BJ (cell line): ENCODE results near the gene ZNF32. TPM values are rescaled to one million over a fixed set of nuclear protein-coding genes. Genes with fewer than 3 reads are reported as not detected.

ENCODE experiments used
- CTCF ChIA-PET: fragments of 350-600 bp; formaldehyde crosslinking; extraction: SDS; loops from one replicate; lab custom pipeline; 2021; ENCODE audit warnings: antibody characterized with exemption, inconsistent platforms; lab: Yijun Ruan, JAX
- POLR2A ChIA-PET: fragments of 300-600 bp; sonication (Branson Sonifier 250); formaldehyde crosslinking; extraction: SDS; loops from one replicate; lab custom pipeline; 2021; ENCODE audit warnings: antibody characterized with exemption; lab: Charles Lee
- DNase-seq: peaks from one replicate; pipeline ENCODE4 v3.0.0-alpha.2; 2011; ENCODE audit warnings: low read depth
- H3K27me3 ChIP-seq: 2 replicates; pipeline ENCODE4 v1.6.0; 2011; ENCODE audit warnings: low read length; ENCODE audit not compliant: control insufficient read depth, insufficient read depth
- H3K36me3 ChIP-seq: 2 replicates; pipeline ENCODE4 v1.5.1; 2011; ENCODE audit warnings: low read length; ENCODE audit not compliant: control insufficient read depth, insufficient read depth
- H3K4me3 ChIP-seq: 2 replicates; pipeline ENCODE4 v1.5.1; 2011; ENCODE audit warnings: low read depth, mild to moderate bottlenecking, control low read depth, low read length
- polyA plus RNA-seq: library from polyadenylated mRNA; depleted of rRNA; stranded (reverse); fragments of >200 nt; gene quantifications from 2 replicates; pipeline ENCODE4 v1.2.3, GENCODE V29; 2011
- TF ChIP-seq, protein P1 (sequence below): IDR thresholded peaks from 2 replicates; pipeline ENCODE4 v1.5.1; 2011; ENCODE audit warnings: low read depth, mild to moderate bottlenecking, control low read depth, inconsistent platforms, low read length, moderate library complexity; ENCODE audit not compliant: insufficient read depth

Gene ZNF32
- polyA plus RNA-seq, 1 experiment, result 38.6 TPM

DNA sequence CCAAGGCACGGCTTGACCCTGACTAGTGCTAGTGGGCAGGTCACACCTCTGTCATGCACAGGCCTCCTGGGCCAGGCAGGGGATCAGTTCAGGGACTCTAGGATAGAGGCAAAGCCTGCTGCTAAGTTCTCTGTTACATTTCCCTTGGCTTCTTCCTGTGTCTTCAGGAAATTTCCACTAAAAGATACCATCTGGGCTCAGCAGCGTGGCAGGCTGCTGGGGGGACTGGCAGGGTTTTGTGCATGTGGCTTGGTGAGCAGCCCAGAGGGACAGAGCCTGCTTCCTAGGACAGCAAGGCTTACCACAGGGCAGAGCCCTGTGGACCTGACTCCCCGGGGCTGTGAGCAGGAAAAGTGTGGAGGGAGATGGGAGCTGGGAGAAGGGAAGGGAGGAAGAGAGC lies 20.7 kb upstream of the ZNF32 start:
- CTCF ChIA-PET, result interaction anchor here (0.8 to 4.3 kb wide), 6 partner anchors 13 to 1194 kb away, joined by 3 to 22 read pairs (median 8); partner anchors contain the start of gene CXCL12

GRCh38 chr10:43667761-43668386 lies 19.2 kb upstream of the ZNF32 start:
- TF ChIP-seq, protein P1, sequence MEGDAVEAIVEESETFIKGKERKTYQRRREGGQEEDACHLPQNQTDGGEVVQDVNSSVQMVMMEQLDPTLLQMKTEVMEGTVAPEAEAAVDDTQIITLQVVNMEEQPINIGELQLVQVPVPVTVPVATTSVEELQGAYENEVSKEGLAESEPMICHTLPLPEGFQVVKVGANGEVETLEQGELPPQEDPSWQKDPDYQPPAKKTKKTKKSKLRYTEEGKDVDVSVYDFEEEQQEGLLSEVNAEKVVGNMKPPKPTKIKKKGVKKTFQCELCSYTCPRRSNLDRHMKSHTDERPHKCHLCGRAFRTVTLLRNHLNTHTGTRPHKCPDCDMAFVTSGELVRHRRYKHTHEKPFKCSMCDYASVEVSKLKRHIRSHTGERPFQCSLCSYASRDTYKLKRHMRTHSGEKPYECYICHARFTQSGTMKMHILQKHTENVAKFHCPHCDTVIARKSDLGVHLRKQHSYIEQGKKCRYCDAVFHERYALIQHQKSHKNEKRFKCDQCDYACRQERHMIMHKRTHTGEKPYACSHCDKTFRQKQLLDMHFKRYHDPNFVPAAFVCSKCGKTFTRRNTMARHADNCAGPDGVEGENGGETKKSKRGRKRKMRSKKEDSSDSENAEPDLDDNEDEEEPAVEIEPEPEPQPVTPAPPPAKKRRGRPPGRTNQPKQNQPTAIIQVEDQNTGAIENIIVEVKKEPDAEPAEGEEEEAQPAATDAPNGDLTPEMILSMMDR, result no peak
- H3K36me3 ChIP-seq, result no peaks in the 10 kb centered on the region
- POLR2A ChIA-PET, result no interaction called here
- no peak for DNase-seq
- H3K4me3 ChIP-seq, result no peak overlapping the region
- peaks cover 1% of the 10 kb centered on the region; the same call in 1 of the 2 replicates for H3K27me3 ChIP-seq
- CTCF ChIA-PET, result interaction anchor here (1.1 to 1.9 kb wide), 2 partner anchors 10 to 13 kb away, joined by 4 to 6 read pairs; no protein-coding TSS in a partner anchor

More for the DNA sequence above, 20.7 kb upstream of the ZNF32 start:
- TF ChIP-seq, protein P1, result no peak
- H3K4me3 ChIP-seq, result no peak overlapping the region
- POLR2A ChIA-PET, result no interaction called here
- no peak for DNase-seq
- H3K36me3 ChIP-seq, result no peaks in the 10 kb centered on the region
- H3K27me3 ChIP-seq, result peaks cover 1% of the 10 kb centered on the region; the same call in 1 of the 2 replicates

GRCh38 chr10:43667317-43667731 lies 18.6 kb upstream of the ZNF32 start:
- POLR2A ChIA-PET, result interaction anchor here (0.7 kb wide), 1 partner anchor 1073 kb away, joined by 13 read pairs; no protein-coding TSS in a partner anchor
- peaks cover 1% of the 10 kb centered on the region; the same call in 1 of the 2 replicates for H3K27me3 ChIP-seq
- TF ChIP-seq, protein P1, result peak; percentile 66
- no peak for DNase-seq
- H3K36me3 ChIP-seq, result no peaks in the 10 kb centered on the region
- CTCF ChIA-PET, result interaction anchor here (1.1 to 1.9 kb wide), 3 partner anchors 9 to 719 kb away, joined by 4 to 6 read pairs (median 4); no protein-coding TSS in a partner anchor
- no peak overlapping the region for H3K4me3 ChIP-seq

DNA sequence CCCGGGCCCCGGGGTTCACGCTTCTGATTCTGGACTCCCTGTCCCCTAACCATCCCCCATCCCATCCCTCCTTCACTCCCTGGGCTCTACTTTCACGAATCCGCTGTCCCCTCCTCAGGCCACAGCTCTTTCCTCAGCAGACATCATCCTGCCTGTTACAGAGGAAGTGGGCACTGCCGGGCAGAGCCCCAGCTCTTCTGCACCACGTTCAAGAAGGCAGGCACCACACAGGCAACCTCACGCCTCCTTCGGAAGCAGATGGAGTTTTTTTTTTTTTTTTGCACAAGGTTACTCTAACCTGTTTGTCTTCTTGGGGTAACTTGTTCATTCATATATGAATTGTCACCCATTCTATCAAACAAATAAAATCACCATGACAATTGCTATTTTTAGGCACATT lies 17.9 kb upstream of the ZNF32 start:
- H3K36me3 ChIP-seq, result no peaks in the 10 kb centered on the region
- peaks cover 1% of the 10 kb centered on the region; the same call in 1 of the 2 replicates for H3K27me3 ChIP-seq
- CTCF ChIA-PET, result interaction anchor here (0.6 to 1.9 kb wide), 4 partner anchors 8 to 720 kb away, joined by 3 to 6 read pairs (median 4); no protein-coding TSS in a partner anchor
- no peak for DNase-seq
- no peak overlapping the region for H3K4me3 ChIP-seq
- TF ChIP-seq, protein P1, result no peak
- POLR2A ChIA-PET, result interaction anchor here (0.7 kb wide), 1 partner anchor 1074 kb away, joined by 13 read pairs; no protein-coding TSS in a partner anchor

DNA sequence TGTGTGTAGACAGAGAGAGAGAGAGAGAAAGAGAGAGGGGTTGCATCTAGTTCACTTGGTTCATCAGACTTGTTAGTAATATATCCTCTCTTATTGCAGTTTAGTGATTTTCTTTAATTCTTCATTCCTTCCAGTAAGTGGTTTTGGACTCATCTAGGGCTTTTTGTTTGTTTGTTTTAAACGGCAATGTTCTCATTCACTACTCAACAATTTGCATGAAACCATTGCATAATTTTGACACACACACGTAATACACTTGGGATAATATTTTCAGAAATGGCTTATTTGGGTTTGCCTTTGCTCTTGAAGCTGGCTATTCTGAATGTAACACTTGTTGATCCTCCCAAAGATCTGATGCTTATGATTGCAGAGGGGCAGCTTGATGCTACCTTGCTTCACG lies 16.4 kb upstream of the ZNF32 start:
- Histone ChIP-seq H3K4me3 (no peak overlapping the region), H3K27me3 (peaks cover 1% of the 10 kb centered on the region; the same call in 1 of the 2 replicates), H3K36me3 (no peaks in the 10 kb centered on the region)
- TF ChIP-seq, protein P1, result no peak
- DNase-seq, result no peak
- POLR2A ChIA-PET, result no interaction called here
- CTCF ChIA-PET, result no interaction called here
